Upper lobe of left lung (tissue), 6 donors: Measurements from ENCODE around the gene RAP1GDS1. TPM values are rescaled to one million over a fixed set of nuclear protein-coding genes. Genes with fewer than 3 reads are reported as not detected.

Source experiments
- ATAC-seq, 2 donors: fragments of 200-7000 bp; cut with Tn5 transposase; one replicate each; pipeline ENCODE4 v1.9.1; 2022; ENCODE audit warnings: mild to moderate bottlenecking in 2 of 2, moderate library complexity in 2 of 2; ENCODE audit not compliant: low FRiP score in 2 of 2
- DNase-seq, 2 donors: peaks; one replicate each; pipeline ENCODE4 v3.0.0-alpha.2; 2019 to 2020
- H3K27ac ChIP-seq, 4 donors: fragments of 200-600 bp; sonication (generic); one replicate each; pipeline ENCODE4 v1.5.1; 2016 to 2019
- H3K27me3 ChIP-seq, 4 donors: fragments of 200-600 bp; sonication (generic); one replicate each; pipeline ENCODE4 v1.5.1; 2017 to 2019
- H3K36me3 ChIP-seq, 4 donors: fragments of 200-600 bp; sonication (generic); one replicate each; pipeline ENCODE4 v1.5.1; 2016 to 2019
- H3K4me1 ChIP-seq, 4 donors: fragments of 200-600 bp; sonication (generic); one replicate each; pipeline ENCODE4 v1.5.1; 2018 to 2019
- H3K4me3 ChIP-seq, 4 donors: fragments of 200-600 bp; sonication (generic); one replicate each; pipeline ENCODE4 v1.5.1; 2017 to 2019; ENCODE audit warnings: mild to moderate bottlenecking in 2 of 4, moderate library complexity in 1 of 4
- H3K9me3 ChIP-seq, 4 donors: fragments of 200-600 bp; sonication (generic); one replicate each; pipeline ENCODE4 v1.5.1; 2018 to 2019
- EP300 ChIP-seq, 4 donors: sonication (generic); formaldehyde crosslinking; IDR thresholded peaks; one replicate each; pipeline ENCODE4 v1.5.1; 2017; ENCODE audit warnings: antibody characterized with exemption in 4 of 4, control low read depth in 2 of 4
- POLR2A ChIP-seq, 4 donors: fragments of 450-650 bp; IDR thresholded peaks; one replicate each; pipeline ENCODE4 v1.5.1; 2016 to 2017; ENCODE audit warnings: antibody characterized with exemption in 4 of 4, mild to moderate bottlenecking in 2 of 4
- POLR2AphosphoS5 ChIP-seq, 2 donors: sonication (generic); formaldehyde crosslinking; IDR thresholded peaks; one replicate each; pipeline ENCODE4 v1.5.1; 2017; ENCODE audit warnings: antibody characterized with exemption in 2 of 2
- WGBS, 2 donors: methylation state at CpG; one replicate each; pipeline ENCODE4 v1.1.5; 2017 to 2018; 5-methylcytosine and 5-hydroxymethylcytosine counted together
- total RNA-seq, 6 donors: library from RNA; depleted of rRNA in 4 of 6; stranded (reverse); fragments of >200 nt in 4 of 6; gene quantifications; one replicate each; pipeline versions ENCODE4 v1.1.0 to v1.2.1, GENCODE V29; 2016 to 2021
- TF ChIP-seq, protein P1 (sequence below), 6 experiments: fragments of 450-650 bp in 4 of 6; fragments of 200-600 bp in 2 of 6; sonication (generic) in 2 of 6; IDR thresholded peaks; one replicate each; pipeline ENCODE4 v1.5.1; 2016 to 2019; ENCODE audit warnings: antibody characterized with exemption in 6 of 6
- donor health status: DM: no; HTN: no; CAD: no; lungs with moderate emphysema.
- donor health status: DM: no; HTN: yes; CAD: no; lungs with severe emphysema.

Gene RAP1GDS1
- total RNA-seq, 6 donors from 2014 or later, result 20.6 to 63.9 (median 35.5) TPM

DNA sequence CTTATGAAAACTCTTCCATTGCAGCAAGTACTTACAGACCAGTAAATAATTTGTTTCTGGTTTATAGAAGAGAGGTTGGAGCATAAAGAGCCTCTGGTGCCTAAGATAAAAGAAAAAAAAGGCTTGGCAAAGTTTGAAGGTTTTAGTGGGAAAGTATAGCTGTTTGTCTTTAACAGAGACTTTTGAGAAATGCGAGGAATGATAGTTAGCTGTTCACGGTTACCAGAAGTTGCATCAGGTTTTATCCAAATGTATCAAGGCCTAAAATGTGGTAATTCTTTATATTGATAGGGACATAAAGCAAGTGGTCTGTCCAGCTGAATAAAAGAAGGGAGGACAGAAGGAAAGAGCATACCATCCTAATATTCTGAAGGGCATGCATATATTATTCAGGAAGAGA lies 29.3 kb downstream of the RAP1GDS1 start:
- 72 to 75% methylated on average over 2 of the region's 2 CpGs for WGBS, 2 donors
- Histone ChIP-seq H3K27me3 (no peaks in the 10 kb centered on the region), H3K9me3 (no peaks in the 10 kb centered on the region), H3K4me1 (peaks cover 0 to 5% (median 2%) of the 10 kb centered on the region in 4 donors), H3K4me3 (no peak overlapping the region), H3K27ac (no peak overlapping the region), H3K36me3 (no peaks in the 10 kb centered on the region)
- DNase-seq (no peak), ATAC-seq (no peak)
- no peak for TF ChIP-seq POLR2AphosphoS5 (IDR thresholded peaks at IDR 0.05)
- TF ChIP-seq POLR2A (IDR thresholded peaks at IDR 0.05), result no peak
- TF ChIP-seq, protein P1, sequence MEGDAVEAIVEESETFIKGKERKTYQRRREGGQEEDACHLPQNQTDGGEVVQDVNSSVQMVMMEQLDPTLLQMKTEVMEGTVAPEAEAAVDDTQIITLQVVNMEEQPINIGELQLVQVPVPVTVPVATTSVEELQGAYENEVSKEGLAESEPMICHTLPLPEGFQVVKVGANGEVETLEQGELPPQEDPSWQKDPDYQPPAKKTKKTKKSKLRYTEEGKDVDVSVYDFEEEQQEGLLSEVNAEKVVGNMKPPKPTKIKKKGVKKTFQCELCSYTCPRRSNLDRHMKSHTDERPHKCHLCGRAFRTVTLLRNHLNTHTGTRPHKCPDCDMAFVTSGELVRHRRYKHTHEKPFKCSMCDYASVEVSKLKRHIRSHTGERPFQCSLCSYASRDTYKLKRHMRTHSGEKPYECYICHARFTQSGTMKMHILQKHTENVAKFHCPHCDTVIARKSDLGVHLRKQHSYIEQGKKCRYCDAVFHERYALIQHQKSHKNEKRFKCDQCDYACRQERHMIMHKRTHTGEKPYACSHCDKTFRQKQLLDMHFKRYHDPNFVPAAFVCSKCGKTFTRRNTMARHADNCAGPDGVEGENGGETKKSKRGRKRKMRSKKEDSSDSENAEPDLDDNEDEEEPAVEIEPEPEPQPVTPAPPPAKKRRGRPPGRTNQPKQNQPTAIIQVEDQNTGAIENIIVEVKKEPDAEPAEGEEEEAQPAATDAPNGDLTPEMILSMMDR (IDR thresholded peaks at IDR 0.05), result no peak
- no peak for TF ChIP-seq EP300 (IDR thresholded peaks at IDR 0.05)

DNA sequence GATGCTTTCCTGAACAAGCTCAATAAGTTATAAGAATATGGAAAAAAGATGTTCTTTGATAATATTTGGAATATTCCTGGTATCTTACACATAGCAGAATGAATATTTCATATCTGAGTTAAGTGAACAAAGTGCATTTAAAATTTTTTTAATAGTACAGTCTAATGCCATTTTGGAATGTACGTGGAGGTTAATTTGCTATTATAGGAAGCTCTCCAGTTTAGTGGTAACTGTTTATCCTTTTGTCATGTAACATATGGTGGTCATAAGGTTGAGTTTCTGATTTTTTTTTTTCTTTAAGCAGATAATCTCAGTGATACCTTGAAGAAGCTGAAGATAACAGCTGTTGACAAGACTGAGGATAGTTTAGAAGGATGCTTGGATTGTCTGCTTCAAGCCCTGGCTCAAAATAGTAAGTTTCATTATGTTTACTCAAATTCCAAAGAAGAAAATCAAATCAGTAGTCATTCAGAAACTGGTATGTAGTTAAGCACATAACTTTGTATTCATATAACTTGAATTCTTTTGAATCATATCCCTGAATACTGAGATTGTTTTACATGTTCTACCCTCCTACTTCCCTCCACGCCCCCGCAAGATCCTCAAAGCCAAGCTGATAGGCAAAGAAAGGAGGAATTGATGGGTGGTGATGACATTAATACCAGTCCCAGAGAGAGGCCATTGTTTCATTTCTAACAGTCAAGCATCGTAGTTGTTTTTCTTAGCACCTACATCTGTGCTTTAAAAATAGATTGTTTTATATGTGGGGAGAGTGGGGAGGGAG lies 32.1 kb downstream of the RAP1GDS1 start:
- no peak overlapping the region for H3K27ac ChIP-seq
- DNase-seq (no peak), ATAC-seq (no peak)
- no peaks in the 10 kb centered on the region for H3K27me3 ChIP-seq
- 80 to 93% methylated on average over 4 of the region's 4 CpGs for WGBS, 2 donors
- H3K4me3 ChIP-seq, result no peak overlapping the region
- TF ChIP-seq POLR2A (IDR thresholded peaks at IDR 0.05) (no peak), POLR2AphosphoS5 (IDR thresholded peaks at IDR 0.05) (no peak), EP300 (IDR thresholded peaks at IDR 0.05) (no peak)
- TF ChIP-seq, protein P1 (IDR thresholded peaks at IDR 0.05), result no peak
- H3K9me3 ChIP-seq, result no peaks in the 10 kb centered on the region
- peaks cover 0 to 5% (median 2%) of the 10 kb centered on the region in 4 donors for H3K4me1 ChIP-seq
- H3K36me3 ChIP-seq, result no peaks in the 10 kb centered on the region

GRCh38 chr4:98298022-98298421 lies 36.8 kb downstream of the RAP1GDS1 start:
- ATAC-seq, result no peak
- DNase-seq, result no peak
- no peak overlapping the region for H3K4me3 ChIP-seq
- no peaks in the 10 kb centered on the region for H3K4me1 ChIP-seq
- no peak overlapping the region for H3K27ac ChIP-seq
- H3K27me3 ChIP-seq, result no peaks in the 10 kb centered on the region
- no peaks in the 10 kb centered on the region for H3K36me3 ChIP-seq
- WGBS, 2 donors, result 96 to 98% methylated on average over 2 of the region's 2 CpGs
- TF ChIP-seq POLR2AphosphoS5 (IDR thresholded peaks at IDR 0.05), result no peak
- no peak for TF ChIP-seq POLR2A (IDR thresholded peaks at IDR 0.05)
- no peak for TF ChIP-seq EP300 (IDR thresholded peaks at IDR 0.05)
- TF ChIP-seq, protein P1 (IDR thresholded peaks at IDR 0.05), result no peak
- H3K9me3 ChIP-seq, result peaks cover 0 to 3% (median 0%) of the 10 kb centered on the region in 4 donors

GRCh38 chr4:98300706-98301105 lies 39.5 kb downstream of the RAP1GDS1 start:
- H3K4me3 ChIP-seq, result no peak overlapping the region
- H3K4me1 ChIP-seq, result no peaks in the 10 kb centered on the region
- no peak overlapping the region for H3K27ac ChIP-seq
- ATAC-seq, result no peak
- peaks cover 0 to 3% (median 0%) of the 10 kb centered on the region in 4 donors for H3K9me3 ChIP-seq
- DNase-seq, result no peak
- H3K36me3 ChIP-seq, result no peaks in the 10 kb centered on the region
- H3K27me3 ChIP-seq, result no peaks in the 10 kb centered on the region
- TF ChIP-seq POLR2AphosphoS5 (IDR thresholded peaks at IDR 0.05) (no peak), EP300 (IDR thresholded peaks at IDR 0.05) (no peak), POLR2A (IDR thresholded peaks at IDR 0.05) (no peak)
- TF ChIP-seq, protein P1 (IDR thresholded peaks at IDR 0.05), result no peak

- Histone ChIP-seq H3K4me3 (no peak overlapping the region), H3K36me3 (no peaks in the 10 kb centered on the region), H3K4me1 (no peaks in the 10 kb centered on the region), H3K9me3 (peaks cover 0 to 3% (median 0%) of the 10 kb centered on the region in 4 donors), H3K27me3 (no peaks in the 10 kb centered on the region), H3K27ac (no peak overlapping the region)
- no peak for TF ChIP-seq POLR2A (IDR thresholded peaks at IDR 0.05)
- no peak for TF ChIP-seq POLR2AphosphoS5 (IDR thresholded peaks at IDR 0.05)
- no peak for TF ChIP-seq EP300 (IDR thresholded peaks at IDR 0.05)
- TF ChIP-seq, protein P1 (IDR thresholded peaks at IDR 0.05), result no peak
- ATAC-seq (no peak), DNase-seq (no peak)
- WGBS, 2 donors, result 81 to 100% methylated on average over 1 of the region's 1 CpG
Observed at GRCh38 chr4:98305576-98305975, 44.4 kb downstream of the RAP1GDS1 start.
